ENCODE results near the gene DTNA. TPM values are rescaled to one million over a fixed set of nuclear protein-coding genes. Genes with fewer than 3 reads are reported as not detected.

Gene DTNA
- total RNA-seq, 1 experiment from 2014 or later = 9.0 TPM

- Mint-ChIP-seq H3K4me1 (ENCODE audit: low read depth, unreplicated experiment) (no peaks in the 10 kb centered on the region), H3K9me3 (ENCODE audit: low read depth, unreplicated experiment) (no peaks in the 10 kb centered on the region), H3K27me3 (ENCODE audit: unreplicated experiment) (no peaks in the 10 kb centered on the region), H3K4me3 (ENCODE audit: low read depth, unreplicated experiment) (no peak overlapping the region), H3K36me3 (ENCODE audit: insufficient read depth, unreplicated experiment) (no peaks in the 10 kb centered on the region), H3K27ac (ENCODE audit: unreplicated experiment) (no peak overlapping the region)
- DNase-seq = no peak
- TF ChIP-seq CTCF (IDR thresholded peaks at IDR 0.05; ENCODE audit: unreplicated experiment) = no peak
- CTCF ChIA-PET = no interaction called here
- intact Hi-C loops (cut with micrococcal nuclease; ENCODE audit: unreplicated experiment) = no loop called here
- no TSS peak for BruUV-seq (replicated peaks)
Observed at GRCh38 chr18:34848695-34849094, 138.6 kb downstream of the DTNA start.

GRCh38 chr18:34857320-34857719 is 147.2 kb downstream of the DTNA start:
- TF ChIP-seq CTCF (IDR thresholded peaks at IDR 0.05; ENCODE audit: unreplicated experiment) = no peak
- intact Hi-C loops (cut with micrococcal nuclease; ENCODE audit: unreplicated experiment) = no loop called here
- H3K27me3 Mint-ChIP-seq (ENCODE audit: unreplicated experiment) = no peaks in the 10 kb centered on the region
- no peak overlapping the region for H3K27ac Mint-ChIP-seq (ENCODE audit: unreplicated experiment)
- no TSS peak for BruUV-seq (replicated peaks)
- no peaks in the 10 kb centered on the region for H3K4me1 Mint-ChIP-seq (ENCODE audit: low read depth, unreplicated experiment)
- peaks cover 7% of the 10 kb centered on the region for H3K36me3 Mint-ChIP-seq (ENCODE audit: insufficient read depth, unreplicated experiment)
- no peak for DNase-seq
- CTCF ChIA-PET = no interaction called here
- no peaks in the 10 kb centered on the region for H3K9me3 Mint-ChIP-seq (ENCODE audit: low read depth, unreplicated experiment)
- H3K4me3 Mint-ChIP-seq (ENCODE audit: low read depth, unreplicated experiment) = no peak overlapping the region

GRCh38 chr18:34858188-34858587 is 148.1 kb downstream of the DTNA start:
- DNase-seq = no peak
- Mint-ChIP-seq H3K9me3 (ENCODE audit: low read depth, unreplicated experiment) (no peaks in the 10 kb centered on the region), H3K27me3 (ENCODE audit: unreplicated experiment) (no peaks in the 10 kb centered on the region), H3K27ac (ENCODE audit: unreplicated experiment) (no peak overlapping the region), H3K4me1 (ENCODE audit: low read depth, unreplicated experiment) (no peaks in the 10 kb centered on the region), H3K36me3 (ENCODE audit: insufficient read depth, unreplicated experiment) (peaks cover 7% of the 10 kb centered on the region), H3K4me3 (ENCODE audit: low read depth, unreplicated experiment) (no peak overlapping the region)
- intact Hi-C loops (cut with micrococcal nuclease; ENCODE audit: unreplicated experiment) = no loop called here
- TF ChIP-seq CTCF (IDR thresholded peaks at IDR 0.05; ENCODE audit: unreplicated experiment) = no peak
- CTCF ChIA-PET = interaction anchor here (0.6 kb wide), 1 partner anchor 45 kb away, joined by 3 read pairs; no protein-coding TSS in a partner anchor
- no TSS peak for BruUV-seq (replicated peaks)

- Mint-ChIP-seq H3K27me3 (ENCODE audit: unreplicated experiment) (no peaks in the 10 kb centered on the region), H3K9me3 (ENCODE audit: low read depth, unreplicated experiment) (no peaks in the 10 kb centered on the region), H3K36me3 (ENCODE audit: insufficient read depth, unreplicated experiment) (peaks cover 7% of the 10 kb centered on the region), H3K4me3 (ENCODE audit: low read depth, unreplicated experiment) (peak overlapping the region; percentile 70), H3K4me1 (ENCODE audit: low read depth, unreplicated experiment) (no peaks in the 10 kb centered on the region), H3K27ac (ENCODE audit: unreplicated experiment) (no peak overlapping the region)
- no peak for DNase-seq
- BruUV-seq (replicated peaks) = no TSS peak
- CTCF ChIA-PET = interaction anchor here (0.6 to 1.1 kb wide), 2 partner anchors 68 to 82 kb away, joined by 3 read pairs; no protein-coding TSS in a partner anchor
- no peak for TF ChIP-seq CTCF (IDR thresholded peaks at IDR 0.05; ENCODE audit: unreplicated experiment)
- intact Hi-C loops (cut with micrococcal nuclease; ENCODE audit: unreplicated experiment) = no loop called here
Observed at GRCh38 chr18:34859496-34859895, 149.4 kb downstream of the DTNA start.
